IMR-90 (cell line): ENCODE results near the gene GNG12. TPM values are rescaled to one million over a fixed set of nuclear protein-coding genes. Genes with fewer than 3 reads are reported as not detected.
A peak's percentile ranks its signal among the peaks of the same experiment; 100 is the strongest.

Experiments
- ATAC-seq: fragments of 200-7000 bp; cut with Tn5 transposase; 2 replicates; pipeline ENCODE4 v1.9.1; 2020; ENCODE audit warnings: low read depth, mild to moderate bottlenecking, moderate library complexity
- BruUV-seq: library from RNA; stranded (reverse); fragments of 400-500 nt; replicated peaks from 2 replicates; lab custom pipeline; 2021; lab: Mats Ljungman, UMichigan
- CTCF ChIA-PET: fragments of 300-600 bp; formaldehyde crosslinking; extraction: SDS; loops from one replicate; lab custom pipeline; 2021; ENCODE audit warnings: antibody characterized with exemption; lab: Yijun Ruan, JAX
- POLR2A ChIA-PET: fragments of 300-600 bp; sonication (Branson Sonifier 250); formaldehyde crosslinking; loops from one replicate; lab custom pipeline; 2022; ENCODE audit warnings: antibody characterized with exemption; ENCODE audit not compliant: unreplicated experiment; lab: Charles Lee
- DNase-seq: peaks from one replicate; pipeline ENCODE4 v3.0.0; 2013
- H2AFZ ChIP-seq: replicated peaks from 2 replicates; pipeline ENCODE3; 2013; ENCODE audit warnings: low read length, mild to moderate bottlenecking; ENCODE audit not compliant: poor library complexity
- H2AK5ac ChIP-seq: 2 replicates; pipeline ENCODE4 v1.6.1; 2013; ENCODE audit warnings: low read depth, low read length, inconsistent platforms
- H2AK9ac ChIP-seq: replicated peaks from 2 replicates; pipeline ENCODE3; 2013; ENCODE audit warnings: mild to moderate bottlenecking, low read depth, low read length, moderate library complexity; ENCODE audit not compliant: poor library complexity
- H2BK120ac ChIP-seq: 2 replicates; pipeline ENCODE4 v1.6.1; 2013; ENCODE audit warnings: low read depth, low read length, inconsistent platforms
- H2BK15ac ChIP-seq: 3 replicates; pipeline ENCODE4 v1.6.1; 2013; ENCODE audit warnings: low read depth, low read length, inconsistent platforms
- H2BK20ac ChIP-seq: 2 replicates; pipeline ENCODE4 v1.6.1; 2013; ENCODE audit warnings: low read depth, mild to moderate bottlenecking, inconsistent platforms, low read length, moderate library complexity
- H2BK5ac ChIP-seq: 2 replicates; pipeline ENCODE4 v1.6.1; 2013; ENCODE audit warnings: mild to moderate bottlenecking, low read depth, low read length, inconsistent platforms; ENCODE audit not compliant: poor library complexity, severe bottlenecking
- H3K14ac ChIP-seq: replicated peaks from 2 replicates; pipeline ENCODE4 v1.6.1; 2013; ENCODE audit warnings: low read depth, low read length, inconsistent platforms
- H3K18ac ChIP-seq: 2 replicates; pipeline ENCODE4 v1.6.1; 2013; ENCODE audit warnings: low read depth, low read length, control low read depth
- H3K23ac ChIP-seq: 2 replicates; pipeline ENCODE4 v1.6.1; 2013; ENCODE audit warnings: low read depth, low read length, inconsistent platforms
- H3K27ac ChIP-seq: 2 replicates; pipeline ENCODE4 v1.5.1; 2013; ENCODE audit warnings: mild to moderate bottlenecking, control low read depth, low read length; ENCODE audit not compliant: insufficient read depth
- H3K27me3 ChIP-seq: 2 replicates; pipeline ENCODE4 v1.6.1; 2013; ENCODE audit warnings: low read length; ENCODE audit not compliant: control insufficient read depth, insufficient read depth
- H3K36me3 ChIP-seq: 2 replicates; pipeline ENCODE4 v1.6.1; 2013; ENCODE audit warnings: low read length, mixed read lengths; ENCODE audit not compliant: control insufficient read depth, insufficient read depth
- H3K4ac ChIP-seq: 2 replicates; pipeline ENCODE4 v1.6.1; 2013; ENCODE audit warnings: low read depth, low read length, inconsistent platforms
- H3K4me1 ChIP-seq: 2 replicates; pipeline ENCODE4 v1.6.1; 2013; ENCODE audit warnings: low read length, mixed read lengths; ENCODE audit not compliant: control insufficient read depth, insufficient read depth
- H3K4me2 ChIP-seq: 2 replicates; pipeline ENCODE4 v1.6.1; 2013; ENCODE audit warnings: low read depth, mild to moderate bottlenecking, control low read depth, low read length, moderate library complexity
- H3K4me3 ChIP-seq: 2 replicates; pipeline ENCODE4 v1.5.1; 2013; ENCODE audit warnings: low read depth, mild to moderate bottlenecking, control low read depth, low read length, moderate library complexity; ENCODE audit not compliant: insufficient read depth
- H3K56ac ChIP-seq: 2 replicates; pipeline ENCODE4 v1.6.1; 2013; ENCODE audit warnings: low read length, inconsistent platforms; ENCODE audit not compliant: insufficient read depth; ENCODE audit errors: extremely low read depth
- H3K79me1 ChIP-seq, 2 experiments: 2 replicates each; pipeline ENCODE4 v1.6.1; 2013; ENCODE audit warnings: low read length in 2 of 2, inconsistent platforms in 1 of 2, low read depth in 1 of 2
- H3K9ac ChIP-seq: 2 replicates; pipeline ENCODE4 v1.6.1; 2013; ENCODE audit warnings: low read depth, low read length, control low read depth
- H3K9me1 ChIP-seq: 2 replicates; pipeline ENCODE4 v1.6.1; 2013; ENCODE audit warnings: low read length, inconsistent platforms; ENCODE audit not compliant: insufficient read depth
- H3K9me3 ChIP-seq: 2 replicates; pipeline ENCODE4 v1.6.1; 2013; ENCODE audit warnings: low read length; ENCODE audit not compliant: control insufficient read depth, insufficient read depth
- H4K20me1 ChIP-seq: 2 replicates; pipeline ENCODE4 v1.6.1; 2013; ENCODE audit warnings: low read length, inconsistent platforms; ENCODE audit not compliant: insufficient read depth
- H4K5ac ChIP-seq: 2 replicates; pipeline ENCODE4 v1.6.1; 2013; ENCODE audit warnings: mild to moderate bottlenecking, low read depth, low read length, control low read depth
- H4K8ac ChIP-seq, 2 experiments: 2 replicates each; pipeline ENCODE4 v1.6.1; 2013; ENCODE audit warnings: low read depth in 2 of 2, low read length in 2 of 2, control low read depth in 1 of 2, inconsistent platforms in 1 of 2
- H4K91ac ChIP-seq: 2 replicates; pipeline ENCODE4 v1.6.1; 2013; ENCODE audit warnings: low read depth, low read length, inconsistent platforms; ENCODE audit not compliant: insufficient read depth
- FOS ChIP-seq: fragments of 150-350 bp; IDR thresholded peaks from 2 replicates; pipeline ENCODE4 v1.6.1; 2016; ENCODE audit warnings: low read depth, low read length
- MAFK ChIP-seq: IDR thresholded peaks from 2 replicates; pipeline ENCODE4 v1.6.1; 2012; ENCODE audit warnings: low read depth, low read length, improper control_type of control experiment
- MAZ ChIP-seq: IDR thresholded peaks from 2 replicates; pipeline ENCODE4 v1.6.1; 2012; ENCODE audit warnings: low read depth, mild to moderate bottlenecking, low read length, improper control_type of control experiment, moderate library complexity, borderline replicate concordance
- POLR2A ChIP-seq: IDR thresholded peaks from 2 replicates; pipeline ENCODE4 v1.6.1; 2012; ENCODE audit warnings: mild to moderate bottlenecking, low read depth, low read length
- RAD21 ChIP-seq: IDR thresholded peaks from 2 replicates; pipeline ENCODE4 v1.6.1; 2012; ENCODE audit warnings: low read length, improper control_type of control experiment
- RCOR1 ChIP-seq: IDR thresholded peaks from 2 replicates; pipeline ENCODE4 v1.6.1; 2012; ENCODE audit warnings: mild to moderate bottlenecking, low read length, improper control_type of control experiment; ENCODE audit not compliant: insufficient replicate concordance
- RFX5 ChIP-seq: IDR thresholded peaks from 2 replicates; pipeline ENCODE4 v1.8.0; 2012; ENCODE audit warnings: low read depth, mild to moderate bottlenecking, low read length, moderate library complexity
- SMC3 ChIP-seq: fragments of 150-350 bp; IDR thresholded peaks from 2 replicates; pipeline ENCODE4 v1.6.1; 2016; ENCODE audit warnings: low read depth, mild to moderate bottlenecking, antibody characterized with exemption, low read length, moderate library complexity
- WGBS, 2 experiments: methylation state at CpG; one replicate each; pipeline versions ENCODE4 v1.1.5 to v1.1.7; 2013; ENCODE audit warnings: missing lambda C conversion rate in 2 of 2; ENCODE audit not compliant: insufficient read length in 1 of 2; ENCODE audit errors: extremely low coverage in 2 of 2; 5-methylcytosine and 5-hydroxymethylcytosine counted together
- dilution Hi-C: fragments of 300-500 bp; cut with HindIII; formaldehyde crosslinking; loops from one replicate; pipeline ENCODE4 v1.14.3; 2018; ENCODE audit warnings: low sequenced_read_pairs; ENCODE audit not compliant: unreplicated experiment
- in situ Hi-C: fragments of 300-500 bp; cut with MboI; formaldehyde crosslinking; loops from 3 replicates; pipeline ENCODE4 v1.14.3; 2019; ENCODE audit warnings: low sequenced_read_pairs, inconsistent platforms, mixed read lengths
- intact Hi-C: fragments of 100-400 bp; cut with micrococcal nuclease; formaldehyde crosslinking; loops from 2 replicates; pipeline ENCODE4 v1.10.0; 2022
- polyA plus RNA-seq, 3 experiments: library from polyadenylated mRNA; depleted of rRNA; stranded (reverse); fragments of >200 nt; gene quantifications; 2 replicates each; pipeline ENCODE4 v1.2.3, GENCODE V29; 2012; ENCODE audit warnings: low replicate concordance in 1 of 3
- total RNA-seq: library from RNA; depleted of rRNA; stranded (reverse); fragments of >200 nt; gene quantifications from 2 replicates; pipeline ENCODE4 v1.2.3, GENCODE V29; 2012
- TF ChIP-seq, protein P1 (sequence below): fragments of 150-350 bp; IDR thresholded peaks from 2 replicates; pipeline ENCODE4 v1.6.1; 2017; ENCODE audit warnings: mild to moderate bottlenecking, antibody characterized with exemption, low read length, low read depth
- TF ChIP-seq, protein P2 (sequence below): conservative IDR thresholded peaks from 2 replicates; pipeline ENCODE4 v1.5.1; 2012; ENCODE audit warnings: mild to moderate bottlenecking, low read depth, low read length, improper control_type of control experiment

The GNG12 gene
- total and polyA plus RNA-seq, 2 of the 4 experiments (the other 2 are of a cell fraction), result 92.3 to 132 TPM

DNA sequence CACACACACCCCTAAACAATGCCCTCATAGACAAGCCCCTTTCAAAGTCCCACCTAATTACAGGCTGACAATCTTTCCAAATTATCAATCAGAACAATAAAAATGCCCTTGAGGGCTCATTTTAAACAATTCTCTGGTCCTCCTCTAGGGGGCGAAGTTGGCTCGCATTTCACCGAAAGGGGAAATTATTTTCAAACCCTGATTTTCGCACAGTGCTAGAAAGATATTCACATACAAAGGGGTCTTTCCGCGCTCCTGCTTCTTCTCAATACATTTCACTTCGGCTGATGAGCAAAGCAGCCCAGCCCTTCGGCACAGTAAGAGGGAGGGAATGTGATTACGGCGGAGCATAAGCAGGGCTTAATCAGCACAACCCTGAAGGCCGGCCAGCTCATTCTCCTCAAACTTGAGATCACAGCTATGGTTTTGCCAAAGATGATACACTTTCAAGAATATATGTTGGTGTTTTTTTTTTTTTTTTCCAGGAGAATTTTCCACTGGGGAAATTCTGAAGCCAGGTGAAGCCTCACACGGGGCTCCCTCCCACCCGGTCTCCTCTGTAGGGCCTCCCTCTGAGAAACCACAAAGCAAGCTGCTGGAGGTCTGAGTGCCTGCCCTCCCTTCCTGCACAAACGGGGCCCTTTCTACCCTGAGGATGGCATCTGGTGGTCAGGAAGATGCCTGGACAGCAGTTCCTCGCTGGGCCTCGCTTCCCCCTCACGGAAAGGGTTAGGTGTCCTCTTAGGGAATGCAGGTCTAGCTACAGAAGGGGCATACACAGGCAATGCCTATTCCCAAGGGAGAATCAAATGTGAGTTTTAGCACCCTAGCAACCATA lies 66.9 kb downstream of the GNG12 start:
- peak overlapping the region; percentile 57; the same call in 1 of the 3 replicates for H2BK15ac ChIP-seq
- no TSS peak for BruUV-seq

More for the DNA sequence above, 66.9 kb downstream of the GNG12 start:
- H3K4me3 ChIP-seq, result no peak overlapping the region; the same call in 1 of the 2 replicates
- H2AFZ ChIP-seq, result peak overlapping the region; percentile 75
- H4K8ac ChIP-seq, result peak overlapping the region; percentile 26 to 78; a peak in 3 of 4 replicates
- ATAC-seq, result peak; percentile 83
- H3K27me3 ChIP-seq, result no peaks in the 10 kb centered on the region
- H2BK5ac ChIP-seq, result peak overlapping the region; percentile 71
- H3K36me3 ChIP-seq, result peaks cover 8% of the 10 kb centered on the region
- dilution Hi-C loops, result no loop called here
- peak overlapping the region; percentile 60 for H3K9ac ChIP-seq
- H3K4me1 ChIP-seq, result peaks cover 27% of the 10 kb centered on the region
- peaks cover 12% of the 10 kb centered on the region for H4K20me1 ChIP-seq
- DNase-seq, result peak; percentile 94
- peak overlapping the region; percentile 89 for H2AK9ac ChIP-seq
- H3K56ac ChIP-seq, result 0 out of 2 replicates have a peak overlapping the region, but pooled peaks have one; percentile 5
- peak overlapping the region; percentile 91 for H3K4ac ChIP-seq
- H2BK120ac ChIP-seq, result peak overlapping the region; percentile 86
- in situ Hi-C loops, result loop anchor here (5.0 to 25.0 kb wide), 2 partner anchors 71 to 354 kb away; no protein-coding TSS in a partner anchor
- peak overlapping the region; percentile 65 for H3K27ac ChIP-seq
- peak overlapping the region; percentile 86 for H4K91ac ChIP-seq
- no CpG with 5 or more reads among the region's 17 CpGs for WGBS, 2 experiments
- H3K4me2 ChIP-seq, result peak overlapping the region; percentile 31
- no peaks in the 10 kb centered on the region for H3K9me3 ChIP-seq
- peak overlapping the region; percentile 87 for H2AK5ac ChIP-seq
- H2BK20ac ChIP-seq, result peak overlapping the region; percentile 67
- peaks cover 29% of the 10 kb centered on the region for H3K9me1 ChIP-seq
- peak overlapping the region; percentile 85 for H3K14ac ChIP-seq
- intact Hi-C loops, result loop anchor here (1.0 to 10.0 kb wide), 5 partner anchors 65 to 578 kb away; no protein-coding TSS in a partner anchor
- peak overlapping the region; percentile 17; the same call in 1 of the 2 replicates for H4K5ac ChIP-seq
- H3K18ac ChIP-seq, result peak overlapping the region; percentile 34
- ChIA-PET CTCF (interaction anchor here (0.6 to 2.2 kb wide), 18 partner anchors 15 to 344 kb away, joined by 3 to 11 read pairs (median 4); no protein-coding TSS in a partner anchor), POLR2A (no interaction called here)
- TF ChIP-seq RFX5 (no peak), POLR2A (no peak), RAD21 (peak; percentile 63), SMC3 (peak; percentile 47), RCOR1 (peak; percentile 47), MAFK (peak; percentile 74), MAZ (no peak; the same call in 1 of the 2 replicates), FOS (peak; percentile 49)
- TF ChIP-seq, protein P1, sequence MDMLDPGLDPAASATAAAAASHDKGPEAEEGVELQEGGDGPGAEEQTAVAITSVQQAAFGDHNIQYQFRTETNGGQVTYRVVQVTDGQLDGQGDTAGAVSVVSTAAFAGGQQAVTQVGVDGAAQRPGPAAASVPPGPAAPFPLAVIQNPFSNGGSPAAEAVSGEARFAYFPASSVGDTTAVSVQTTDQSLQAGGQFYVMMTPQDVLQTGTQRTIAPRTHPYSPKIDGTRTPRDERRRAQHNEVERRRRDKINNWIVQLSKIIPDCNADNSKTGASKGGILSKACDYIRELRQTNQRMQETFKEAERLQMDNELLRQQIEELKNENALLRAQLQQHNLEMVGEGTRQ, result no peak
- TF ChIP-seq, protein P2, sequence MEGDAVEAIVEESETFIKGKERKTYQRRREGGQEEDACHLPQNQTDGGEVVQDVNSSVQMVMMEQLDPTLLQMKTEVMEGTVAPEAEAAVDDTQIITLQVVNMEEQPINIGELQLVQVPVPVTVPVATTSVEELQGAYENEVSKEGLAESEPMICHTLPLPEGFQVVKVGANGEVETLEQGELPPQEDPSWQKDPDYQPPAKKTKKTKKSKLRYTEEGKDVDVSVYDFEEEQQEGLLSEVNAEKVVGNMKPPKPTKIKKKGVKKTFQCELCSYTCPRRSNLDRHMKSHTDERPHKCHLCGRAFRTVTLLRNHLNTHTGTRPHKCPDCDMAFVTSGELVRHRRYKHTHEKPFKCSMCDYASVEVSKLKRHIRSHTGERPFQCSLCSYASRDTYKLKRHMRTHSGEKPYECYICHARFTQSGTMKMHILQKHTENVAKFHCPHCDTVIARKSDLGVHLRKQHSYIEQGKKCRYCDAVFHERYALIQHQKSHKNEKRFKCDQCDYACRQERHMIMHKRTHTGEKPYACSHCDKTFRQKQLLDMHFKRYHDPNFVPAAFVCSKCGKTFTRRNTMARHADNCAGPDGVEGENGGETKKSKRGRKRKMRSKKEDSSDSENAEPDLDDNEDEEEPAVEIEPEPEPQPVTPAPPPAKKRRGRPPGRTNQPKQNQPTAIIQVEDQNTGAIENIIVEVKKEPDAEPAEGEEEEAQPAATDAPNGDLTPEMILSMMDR, result peak; percentile 63
- peak overlapping the region; percentile 87 for H3K23ac ChIP-seq
- peaks cover 56 to 76% of the 10 kb centered on the region in 2 experiments for H3K79me1 ChIP-seq
